Measurements from ENCODE around the gene TFF1.

DNA sequence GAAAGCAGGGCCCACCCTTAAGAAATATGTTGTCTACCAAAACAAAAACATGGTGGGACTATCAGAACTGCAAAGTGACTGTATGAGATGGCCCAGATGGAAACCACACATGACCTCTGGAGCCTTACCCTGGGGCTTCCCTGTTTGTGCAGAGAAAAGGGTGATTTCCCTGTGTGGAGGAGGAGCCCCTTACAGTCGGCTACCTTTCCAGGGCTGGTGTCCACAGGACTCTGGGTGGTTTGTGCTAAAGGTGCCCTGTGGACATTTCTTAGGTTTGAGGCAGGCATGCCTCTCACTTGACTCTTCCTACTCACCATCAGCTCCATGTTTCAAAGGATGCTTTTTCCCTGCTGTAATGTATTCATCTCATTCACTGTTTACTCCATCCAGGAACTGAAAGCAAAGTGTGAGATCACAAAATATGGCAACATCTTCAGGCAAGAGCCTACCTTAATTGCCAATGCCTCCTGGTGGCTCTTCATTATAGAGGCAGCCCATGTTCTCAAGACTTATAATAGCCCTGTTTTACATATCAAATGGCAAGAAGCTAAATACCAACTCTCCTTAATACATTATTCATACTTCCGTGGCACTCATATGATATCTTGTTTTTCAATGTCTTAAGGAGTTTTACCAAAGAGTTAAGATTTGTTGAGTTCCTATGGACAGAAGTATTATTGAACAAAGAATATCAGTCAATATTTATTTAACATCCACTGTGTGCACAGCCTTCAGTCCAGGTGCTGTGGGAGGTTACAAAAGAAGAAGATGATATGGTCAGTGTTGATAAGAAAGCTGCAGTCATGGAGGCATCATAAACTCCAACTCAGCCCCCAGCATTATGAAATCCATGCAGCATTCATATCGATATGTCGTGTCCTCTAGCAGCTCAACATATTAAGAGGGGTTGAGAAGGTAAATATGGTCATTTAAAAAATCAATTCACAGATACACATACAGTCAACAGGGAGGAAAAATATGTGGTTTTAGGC lies 35.7 kb downstream of the TFF1 start:
- TF ChIP-seq POLR2A (IDR thresholded peaks at IDR 0.05), result no peak
- TF ChIP-seq, protein P1, sequence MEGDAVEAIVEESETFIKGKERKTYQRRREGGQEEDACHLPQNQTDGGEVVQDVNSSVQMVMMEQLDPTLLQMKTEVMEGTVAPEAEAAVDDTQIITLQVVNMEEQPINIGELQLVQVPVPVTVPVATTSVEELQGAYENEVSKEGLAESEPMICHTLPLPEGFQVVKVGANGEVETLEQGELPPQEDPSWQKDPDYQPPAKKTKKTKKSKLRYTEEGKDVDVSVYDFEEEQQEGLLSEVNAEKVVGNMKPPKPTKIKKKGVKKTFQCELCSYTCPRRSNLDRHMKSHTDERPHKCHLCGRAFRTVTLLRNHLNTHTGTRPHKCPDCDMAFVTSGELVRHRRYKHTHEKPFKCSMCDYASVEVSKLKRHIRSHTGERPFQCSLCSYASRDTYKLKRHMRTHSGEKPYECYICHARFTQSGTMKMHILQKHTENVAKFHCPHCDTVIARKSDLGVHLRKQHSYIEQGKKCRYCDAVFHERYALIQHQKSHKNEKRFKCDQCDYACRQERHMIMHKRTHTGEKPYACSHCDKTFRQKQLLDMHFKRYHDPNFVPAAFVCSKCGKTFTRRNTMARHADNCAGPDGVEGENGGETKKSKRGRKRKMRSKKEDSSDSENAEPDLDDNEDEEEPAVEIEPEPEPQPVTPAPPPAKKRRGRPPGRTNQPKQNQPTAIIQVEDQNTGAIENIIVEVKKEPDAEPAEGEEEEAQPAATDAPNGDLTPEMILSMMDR (IDR thresholded peaks at IDR 0.05), result no peak
